K562 (cell line): Measurements from ENCODE around the gene DGCR8. TPM values are rescaled to one million over a fixed set of nuclear protein-coding genes. Genes with fewer than 3 reads are reported as not detected.

Experiments
- ATAC-seq: fragments of 200-7000 bp; cut with Tn5 transposase; 3 replicates; pipeline ENCODE4 v1.9.1; 2020; ENCODE audit warnings: moderate library complexity
- BruUV-seq: library from RNA; stranded (reverse); fragments of 400-500 nt; replicated peaks from 2 replicates; lab custom pipeline; 2021; lab: Mats Ljungman, UMichigan
- CTCF ChIA-PET: fragments of 300-600 bp; formaldehyde crosslinking; extraction: SDS; loops from one replicate; lab custom pipeline; 2021; ENCODE audit warnings: low intra/inter-chr PET ratio; lab: Yijun Ruan, JAX
- POLR2A ChIA-PET: fragments of 300-600, 350-650 bp; sonication (Branson Sonifier 250); formaldehyde crosslinking; extraction: SDS; loops from one replicate; lab custom pipeline; 2021; ENCODE audit warnings: antibody characterized with exemption, inconsistent platforms; lab: Yijun Ruan, JAX
- DNase-seq, 4 experiments: peaks; one replicate each; pipeline versions ENCODE4 v3.0.0 to v3.0.0-alpha.2; 2011 to 2018; ENCODE audit warnings: low spot score in 3 of 4, mixed read lengths in 3 of 4; ENCODE audit errors: extremely low read depth in 1 of 4
- FAIRE-seq: peaks from 2 replicates; lab custom pipeline; 2011; peaks lifted over from hg19 to GRCh38; lab: Jason Lieb, UNC
- H2AFZ ChIP-seq: 2 replicates; pipeline ENCODE4 v1.6.0; 2011; ENCODE audit warnings: low read depth, low read length, control low read depth, inconsistent platforms
- H3K27ac ChIP-seq: fragments of 200-600 bp; 3 replicates; pipeline ENCODE4 v1.8.0; 2011; ENCODE audit warnings: low read depth, mild to moderate bottlenecking, control low read depth, inconsistent platforms, low read length, moderate library complexity, mixed read lengths; ENCODE audit errors: extremely low read depth
- H3K27me3 ChIP-seq, 2 experiments: fragments of 300-600 bp in 1 of 2; 2 replicates in 1 of 2; 3 replicates in 1 of 2; pipeline versions ENCODE4 v1.6.0 to v1.8.0; 2011; ENCODE audit warnings: inconsistent platforms in 2 of 2, low read length in 2 of 2, mild to moderate bottlenecking in 1 of 2, mixed read lengths in 1 of 2, moderate library complexity in 1 of 2; ENCODE audit not compliant: control insufficient read depth in 2 of 2, insufficient read depth in 2 of 2
- H3K36me3 ChIP-seq: fragments of 300-600 bp; 3 replicates; pipeline ENCODE4 v1.8.0; 2011; ENCODE audit warnings: mild to moderate bottlenecking, low read length, inconsistent platforms; ENCODE audit not compliant: control insufficient read depth, insufficient read depth
- H3K4me1 ChIP-seq, 2 experiments: fragments of 200-600 bp in 1 of 2; replicated peaks in 1 of 2; 2 replicates in 1 of 2; 3 replicates in 1 of 2; pipeline versions ENCODE4 v1.5.1 to v1.8.0; 2011; ENCODE audit warnings: inconsistent platforms in 2 of 2, low read length in 2 of 2, mild to moderate bottlenecking in 1 of 2, mixed read lengths in 1 of 2, moderate library complexity in 1 of 2; ENCODE audit not compliant: control insufficient read depth in 2 of 2, insufficient read depth in 2 of 2
- H3K4me2 ChIP-seq: 2 replicates; pipeline ENCODE4 v1.6.1; 2011; ENCODE audit warnings: low read length, control low read depth, inconsistent platforms, mixed read lengths; ENCODE audit not compliant: insufficient read depth
- H3K4me3 ChIP-seq: fragments of 200-600 bp; sonication (generic), shearing (Covaris generic); 2 replicates; pipeline ENCODE4 v1.5.1; 2016; ENCODE audit warnings: control low read depth, inconsistent platforms
- H3K79me2 ChIP-seq: fragments of 200-600 bp; 3 replicates; pipeline ENCODE4 v1.8.0; 2011; ENCODE audit warnings: low read length, inconsistent platforms; ENCODE audit not compliant: control insufficient read depth, insufficient read depth
- H3K9ac ChIP-seq, 2 experiments: 2 replicates each; pipeline versions ENCODE4 v1.6.0 to v1.6.1; 2011; ENCODE audit warnings: low read depth in 2 of 2, low read length in 2 of 2, control low read depth in 1 of 2, inconsistent platforms in 1 of 2, mild to moderate bottlenecking in 1 of 2, mixed read lengths in 1 of 2; ENCODE audit not compliant: insufficient read depth in 1 of 2
- H3K9me1 ChIP-seq: one replicate; pipeline ENCODE4 v1.6.0; 2011; ENCODE audit warnings: inconsistent platforms, mild to moderate bottlenecking, low read length, moderate library complexity; ENCODE audit not compliant: control insufficient read depth, insufficient read depth
- H3K9me3 ChIP-seq: replicated peaks from 2 replicates; pipeline ENCODE4 v1.5.1; 2011; ENCODE audit warnings: low read depth, low read length, inconsistent platforms; ENCODE audit not compliant: control insufficient read depth, insufficient read depth
- H4K20me1 ChIP-seq: replicated peaks from 2 replicates; pipeline ENCODE4 v1.6.1; 2011; ENCODE audit warnings: low read length, inconsistent platforms, mixed read lengths; ENCODE audit not compliant: control insufficient read depth, insufficient read depth
- ELF1 ChIP-seq: fragments of 200-800 bp; sonication (Bioruptor generic); IDR thresholded peaks from 2 replicates; pipeline ENCODE4 v1.6.1; 2016; ENCODE audit warnings: missing genetic modification characterization, missing compliant biosample characterization
- ERF ChIP-seq: fragments of 450-650 bp; formaldehyde crosslinking; IDR thresholded peaks from 2 replicates; pipeline ENCODE4 v1.4.0; 2020; ENCODE audit warnings: mild to moderate bottlenecking, mixed read lengths
- HDAC1 ChIP-seq, 2 experiments: fragments of 450-650 bp; IDR thresholded peaks; 2 replicates each; pipeline ENCODE4 v1.6.1; 2016 to 2017; ENCODE audit warnings: inconsistent platforms in 1 of 2, mild to moderate bottlenecking in 1 of 2, moderate library complexity in 1 of 2
- JUND ChIP-seq, 2 experiments: IDR thresholded peaks; 2 replicates in 1 of 2; 3 replicates in 1 of 2; pipeline ENCODE4 v1.6.1; 2011; ENCODE audit warnings: borderline replicate concordance in 2 of 2, low read depth in 2 of 2, low read length in 2 of 2, improper control_type of control experiment in 1 of 2, missing biosample characterization in 1 of 2, missing genetic modification characterization in 1 of 2, missing genetic modification reagents in 1 of 2
- NR2F6 ChIP-seq: fragments of 450-650 bp; formaldehyde crosslinking; IDR thresholded peaks from 2 replicates; pipeline ENCODE4 v1.4.0; 2020; ENCODE audit warnings: mild to moderate bottlenecking
- POLR2AphosphoS2 ChIP-seq: IDR thresholded peaks from 2 replicates; pipeline ENCODE4 v1.6.1; 2012; ENCODE audit warnings: low read length, improper control_type of control experiment
- TAF15 ChIP-seq: fragments of 200-400 bp; formaldehyde crosslinking; IDR thresholded peaks from 2 replicates; pipeline ENCODE4 v1.6.1; 2017; ENCODE audit warnings: mild to moderate bottlenecking, low read depth, low read length, moderate library complexity
- WHSC1 ChIP-seq: IDR thresholded peaks from one replicate; pipeline ENCODE4 v1.6.1; 2012; ENCODE audit warnings: low read length, control low read depth, inconsistent platforms
- ZNF764 ChIP-seq: fragments of 250-450 bp; sonication (Bioruptor Pico); IDR thresholded peaks from 2 replicates; pipeline ENCODE4 v1.4.0; 2020; ENCODE audit warnings: low read depth, mild to moderate bottlenecking, moderate library complexity
- WGBS: fragments of 100-300 bp; shearing (Covaris generic); methylation state at CpG from one replicate; pipeline ENCODE4 v1.1.6; 2016; ENCODE audit warnings: low coverage, mixed read lengths; ENCODE audit not compliant: insufficient coverage; ENCODE audit errors: missing lambda C conversion rate; 5-methylcytosine and 5-hydroxymethylcytosine counted together
- in situ Hi-C: fragments of 300-500 bp; cut with MboI; formaldehyde crosslinking; loops from 4 replicates; pipeline ENCODE4 v1.15.0; 2018; ENCODE audit warnings: inconsistent platforms, mixed read lengths
- intact Hi-C: fragments of 100-400 bp; cut with micrococcal nuclease; formaldehyde crosslinking; loops from 2 replicates; pipeline ENCODE4 v1.14.2; 2022
- polyA plus RNA-seq, 8 experiments: library from polyadenylated mRNA; depleted of rRNA in 4 of 8; stranded (reverse) in 5 of 8; unstranded in 3 of 8; fragments of >200 nt; fragmentation: Nextera tagmentation in 2 of 8; fragmentation: Illumina TruSeq in 1 of 8; extraction: Ambion mirVana in 2 of 8; extraction: Trizol in 1 of 8; gene quantifications; 2 replicates each; pipeline versions ENCODE4 v1.2.1 to v1.2.3, GENCODE V29; 2011 to 2014; ENCODE audit warnings: inconsistent platforms in 1 of 8, missing spikeins in 1 of 8
- total RNA-seq, 7 experiments: library from RNA; depleted of rRNA in 6 of 7; stranded (reverse); fragments of >200 nt in 6 of 7; fragmentation: Illumina TruSeq in 2 of 7; extraction: Trizol in 2 of 7; gene quantifications; 2 replicates each; pipeline versions ENCODE4 v1.2.1 to v1.2.3, GENCODE V29; 2011 to 2021; ENCODE audit warnings: low replicate concordance in 1 of 7
- TF ChIP-seq, protein P1 (sequence below), 2 experiments: fragments of 450-650 bp in 1 of 2; sonication (generic) in 1 of 2; formaldehyde crosslinking; conservative IDR thresholded peaks; 2 replicates each; pipeline versions ENCODE4 v1.4.0 to v1.8.1; 2020 to 2022; ENCODE audit warnings: mild to moderate bottlenecking in 1 of 2, missing genetic modification reagents in 1 of 2
- TF ChIP-seq, protein P2 (sequence below): fragments of 450-650 bp; conservative IDR thresholded peaks from 2 replicates; pipeline ENCODE4 v1.6.1; 2016; ENCODE audit warnings: missing genetic modification characterization, low read depth, mild to moderate bottlenecking, missing compliant biosample characterization, moderate library complexity
- TF ChIP-seq, protein P3 (sequence below): fragments of 450-650 bp; IDR thresholded peaks from 2 replicates; pipeline ENCODE4 v1.6.1; 2016; ENCODE audit warnings: mild to moderate bottlenecking
- TF ChIP-seq, protein P4 (sequence below): fragments of 450-650 bp; IDR thresholded peaks from 2 replicates; pipeline ENCODE4 v1.7.0; 2016; ENCODE audit warnings: borderline replicate concordance

DGCR8 gene
- total and polyA plus RNA-seq, 9 of the 15 experiments (the other 6 are each of a cell fraction or from before 2014, with no cell fraction given): 5.9 to 144 (median 80.1) TPM

DNA sequence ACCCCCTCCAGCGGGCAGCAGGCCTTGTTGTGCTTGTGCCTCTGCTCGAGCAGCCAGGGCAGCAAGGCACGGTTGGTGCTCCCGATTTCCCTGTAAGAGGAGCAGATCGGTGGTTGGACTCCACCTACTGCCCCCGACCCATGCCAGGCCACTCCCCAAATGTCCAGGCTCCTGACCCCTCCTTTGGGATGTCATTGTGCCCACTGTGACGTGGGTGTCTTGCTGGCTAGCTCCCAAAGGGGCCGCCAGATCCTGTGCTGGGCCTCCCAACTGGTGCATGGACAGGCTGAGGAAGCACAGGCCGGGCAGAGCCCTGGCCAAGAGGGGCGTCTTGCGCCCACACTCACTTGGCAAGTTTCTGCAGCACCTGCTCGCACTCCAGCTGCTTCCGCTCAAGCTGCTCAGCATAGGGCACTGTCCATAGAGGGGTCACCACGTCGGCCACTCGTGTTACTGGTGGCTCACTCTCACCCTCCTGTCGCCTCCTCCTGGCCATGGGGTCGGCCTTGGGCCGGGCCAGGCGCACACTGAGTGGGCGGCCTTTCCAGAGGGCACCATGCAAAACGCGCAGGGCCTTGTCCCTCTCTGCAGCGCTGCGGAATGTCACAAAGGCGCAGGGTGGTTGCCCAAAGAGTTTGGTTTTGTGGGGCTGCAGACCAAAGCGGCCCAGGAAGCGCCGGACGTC lies 35.8 kb downstream of the DGCR8 start, which contains the start of gene RANBP1:
Gene RANBP1 (plus strand): TSS at position 414 of the 685 bp plus-strand sequence. CDS start 81 bp downstream, at position 495.
- POLR2A ChIA-PET: interaction anchor here (0.6 to 20.7 kb wide), 23 partner anchors 8 to 369 kb away, joined by 3 to 513 read pairs (median 4); partner anchors contain the start of genes TANGO2 and ZDHHC8
- TF ChIP-seq NR2F6 (CRISPR knock-in tag) (0 out of 2 replicates have a peak, but pooled peaks have one; percentile 1), ZNF764 (CRISPR knock-in tag) (peak; percentile 91), HDAC1 (IDR thresholded peaks at IDR 0.05) (0 out of 4 replicates have a peak, but pooled peaks of 1 of the 2 experiments have one; percentile 8), POLR2AphosphoS2 (0 out of 2 replicates have a peak, but pooled peaks have one; percentile 50), TAF15 (peak; percentile 33; the same call in 1 of the 2 replicates), ERF (0 out of 2 replicates have a peak, but pooled peaks have one; percentile 8), JUND (IDR thresholded peaks at IDR 0.05; ENCODE audit: borderline replicate concordance, low read depth, low read length) (0 out of 2 replicates have a peak, but pooled peaks have one; percentile 13), JUND (tag; IDR thresholded peaks at IDR 0.05; ENCODE audit: borderline replicate concordance, low read depth, low read length) (no peak), WHSC1 (peak; percentile 54), ELF1 (tag) (no peak)
- TF ChIP-seq, protein P1, sequence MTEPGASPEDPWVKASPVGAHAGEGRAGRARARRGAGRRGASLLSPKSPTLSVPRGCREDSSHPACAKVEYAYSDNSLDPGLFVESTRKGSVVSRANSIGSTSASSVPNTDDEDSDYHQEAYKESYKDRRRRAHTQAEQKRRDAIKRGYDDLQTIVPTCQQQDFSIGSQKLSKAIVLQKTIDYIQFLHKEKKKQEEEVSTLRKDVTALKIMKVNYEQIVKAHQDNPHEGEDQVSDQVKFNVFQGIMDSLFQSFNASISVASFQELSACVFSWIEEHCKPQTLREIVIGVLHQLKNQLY (CRISPR knock-in tag; conservative IDR thresholded peaks at IDR 0.05): peak; percentile 85 to 86; a peak in 2 of 4 replicates
- TF ChIP-seq, protein P2, sequence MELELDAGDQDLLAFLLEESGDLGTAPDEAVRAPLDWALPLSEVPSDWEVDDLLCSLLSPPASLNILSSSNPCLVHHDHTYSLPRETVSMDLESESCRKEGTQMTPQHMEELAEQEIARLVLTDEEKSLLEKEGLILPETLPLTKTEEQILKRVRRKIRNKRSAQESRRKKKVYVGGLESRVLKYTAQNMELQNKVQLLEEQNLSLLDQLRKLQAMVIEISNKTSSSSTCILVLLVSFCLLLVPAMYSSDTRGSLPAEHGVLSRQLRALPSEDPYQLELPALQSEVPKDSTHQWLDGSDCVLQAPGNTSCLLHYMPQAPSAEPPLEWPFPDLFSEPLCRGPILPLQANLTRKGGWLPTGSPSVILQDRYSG (tag): no peak
- TF ChIP-seq, protein P3, sequence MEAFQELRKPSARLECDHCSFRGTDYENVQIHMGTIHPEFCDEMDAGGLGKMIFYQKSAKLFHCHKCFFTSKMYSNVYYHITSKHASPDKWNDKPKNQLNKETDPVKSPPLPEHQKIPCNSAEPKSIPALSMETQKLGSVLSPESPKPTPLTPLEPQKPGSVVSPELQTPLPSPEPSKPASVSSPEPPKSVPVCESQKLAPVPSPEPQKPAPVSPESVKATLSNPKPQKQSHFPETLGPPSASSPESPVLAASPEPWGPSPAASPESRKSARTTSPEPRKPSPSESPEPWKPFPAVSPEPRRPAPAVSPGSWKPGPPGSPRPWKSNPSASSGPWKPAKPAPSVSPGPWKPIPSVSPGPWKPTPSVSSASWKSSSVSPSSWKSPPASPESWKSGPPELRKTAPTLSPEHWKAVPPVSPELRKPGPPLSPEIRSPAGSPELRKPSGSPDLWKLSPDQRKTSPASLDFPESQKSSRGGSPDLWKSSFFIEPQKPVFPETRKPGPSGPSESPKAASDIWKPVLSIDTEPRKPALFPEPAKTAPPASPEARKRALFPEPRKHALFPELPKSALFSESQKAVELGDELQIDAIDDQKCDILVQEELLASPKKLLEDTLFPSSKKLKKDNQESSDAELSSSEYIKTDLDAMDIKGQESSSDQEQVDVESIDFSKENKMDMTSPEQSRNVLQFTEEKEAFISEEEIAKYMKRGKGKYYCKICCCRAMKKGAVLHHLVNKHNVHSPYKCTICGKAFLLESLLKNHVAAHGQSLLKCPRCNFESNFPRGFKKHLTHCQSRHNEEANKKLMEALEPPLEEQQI: no peak
- TF ChIP-seq, protein P4, sequence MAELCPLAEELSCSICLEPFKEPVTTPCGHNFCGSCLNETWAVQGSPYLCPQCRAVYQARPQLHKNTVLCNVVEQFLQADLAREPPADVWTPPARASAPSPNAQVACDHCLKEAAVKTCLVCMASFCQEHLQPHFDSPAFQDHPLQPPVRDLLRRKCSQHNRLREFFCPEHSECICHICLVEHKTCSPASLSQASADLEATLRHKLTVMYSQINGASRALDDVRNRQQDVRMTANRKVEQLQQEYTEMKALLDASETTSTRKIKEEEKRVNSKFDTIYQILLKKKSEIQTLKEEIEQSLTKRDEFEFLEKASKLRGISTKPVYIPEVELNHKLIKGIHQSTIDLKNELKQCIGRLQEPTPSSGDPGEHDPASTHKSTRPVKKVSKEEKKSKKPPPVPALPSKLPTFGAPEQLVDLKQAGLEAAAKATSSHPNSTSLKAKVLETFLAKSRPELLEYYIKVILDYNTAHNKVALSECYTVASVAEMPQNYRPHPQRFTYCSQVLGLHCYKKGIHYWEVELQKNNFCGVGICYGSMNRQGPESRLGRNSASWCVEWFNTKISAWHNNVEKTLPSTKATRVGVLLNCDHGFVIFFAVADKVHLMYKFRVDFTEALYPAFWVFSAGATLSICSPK: 0 out of 2 replicates have a peak, but pooled peaks have one; percentile 34

More for the DNA sequence above, 35.8 kb downstream of the DGCR8 start, which contains the start of gene RANBP1:
- in situ Hi-C loops: loop anchor here (10.0 kb wide), 1 partner anchor 391 kb away; the partner anchor contains the start of gene GP1BB
- Histone ChIP-seq H2AFZ (peak within 1 kb of the TSS; percentile 94), H3K79me2 (peaks cover 63% of the 10 kb centered on the region), H3K27ac (peak within 1 kb of the TSS; percentile 94), H3K4me2 (peak within 1 kb of the TSS; percentile 97), H3K9me3 (no peaks in the 10 kb centered on the region), H3K9ac (peak within 1 kb of the TSS; percentile 95 to 99), H3K27me3 (no peaks in the 10 kb centered on the region), H3K9me1 (no peaks in the 10 kb centered on the region), H3K4me1 (peaks cover 25 to 89% of the 10 kb centered on the region in 2 experiments), H3K4me3 (peak within 1 kb of the TSS; percentile 63), H3K36me3 (peaks cover 84% of the 10 kb centered on the region), H4K20me1 (peaks cover 32% of the 10 kb centered on the region)
- intact Hi-C loops: loop anchor here (2.0 to 5.0 kb wide), 2 partner anchors 261 to 384 kb away; partner anchors contain the start of genes GNB1L and RTL10
- FAIRE-seq: no peak
- DNase-seq: peak; percentile 68 to 78 (median 72)
- ATAC-seq: peak; percentile 3; the same call in 1 of the 3 replicates
- 57% methylated on average over 30 of the region's 30 CpGs for WGBS
- no TSS peak for BruUV-seq
- CTCF ChIA-PET: interaction anchor here (0.6 kb wide), 1 partner anchor 394 kb away, joined by 3 read pairs; no protein-coding TSS in a partner anchor
